NCI-H2171 treated with DMSO at 0.1 percent for 48 hours (cell line): ENCODE results near the gene SEC61A1.

Experiments
- DNase-seq: peaks from one replicate; lab custom pipeline; 2025; lab: John Stamatoyannopoulos, UW

Gene SEC61A1

DNA sequence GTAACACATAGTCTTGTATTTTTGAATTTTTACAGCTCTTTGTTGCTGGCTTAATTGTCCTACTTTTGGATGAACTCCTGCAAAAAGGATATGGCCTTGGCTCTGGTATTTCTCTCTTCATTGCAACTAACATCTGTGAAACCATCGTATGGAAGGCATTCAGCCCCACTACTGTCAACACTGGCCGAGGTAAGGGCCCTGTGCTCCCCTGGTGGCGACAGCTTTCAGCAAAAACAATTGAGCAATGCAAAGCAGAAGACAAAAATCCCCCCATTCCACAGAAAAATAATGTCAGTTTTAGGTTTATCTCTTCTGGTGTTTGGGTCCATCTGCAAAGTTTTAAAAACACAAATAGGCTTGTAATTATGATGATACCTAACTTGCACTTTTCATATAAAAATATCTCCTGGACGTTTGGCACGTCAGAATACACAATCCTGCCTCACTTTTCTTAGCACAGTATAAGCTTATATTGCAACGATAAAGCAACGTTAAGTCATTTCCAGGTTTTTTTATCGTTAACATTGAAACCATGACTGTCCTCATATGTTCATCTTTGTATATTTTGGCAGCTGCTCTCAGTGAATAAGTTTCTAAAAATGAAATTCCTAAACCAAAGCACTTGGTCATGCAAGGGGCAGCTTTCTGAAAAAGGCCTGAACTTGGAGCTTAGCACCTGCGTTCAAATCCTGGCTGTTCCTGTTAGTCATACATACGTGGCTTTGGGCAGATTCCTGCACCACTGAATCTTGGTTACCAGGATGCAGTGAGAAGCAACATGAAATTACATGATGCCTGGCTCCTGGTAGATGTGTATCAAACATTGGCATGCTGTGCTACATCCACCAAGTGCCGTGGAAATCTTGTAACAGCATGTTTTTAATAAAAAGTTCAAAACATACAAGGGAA, 8.5 kb downstream of the SEC61A1 start:
- no peak for DNase-seq

DNA sequence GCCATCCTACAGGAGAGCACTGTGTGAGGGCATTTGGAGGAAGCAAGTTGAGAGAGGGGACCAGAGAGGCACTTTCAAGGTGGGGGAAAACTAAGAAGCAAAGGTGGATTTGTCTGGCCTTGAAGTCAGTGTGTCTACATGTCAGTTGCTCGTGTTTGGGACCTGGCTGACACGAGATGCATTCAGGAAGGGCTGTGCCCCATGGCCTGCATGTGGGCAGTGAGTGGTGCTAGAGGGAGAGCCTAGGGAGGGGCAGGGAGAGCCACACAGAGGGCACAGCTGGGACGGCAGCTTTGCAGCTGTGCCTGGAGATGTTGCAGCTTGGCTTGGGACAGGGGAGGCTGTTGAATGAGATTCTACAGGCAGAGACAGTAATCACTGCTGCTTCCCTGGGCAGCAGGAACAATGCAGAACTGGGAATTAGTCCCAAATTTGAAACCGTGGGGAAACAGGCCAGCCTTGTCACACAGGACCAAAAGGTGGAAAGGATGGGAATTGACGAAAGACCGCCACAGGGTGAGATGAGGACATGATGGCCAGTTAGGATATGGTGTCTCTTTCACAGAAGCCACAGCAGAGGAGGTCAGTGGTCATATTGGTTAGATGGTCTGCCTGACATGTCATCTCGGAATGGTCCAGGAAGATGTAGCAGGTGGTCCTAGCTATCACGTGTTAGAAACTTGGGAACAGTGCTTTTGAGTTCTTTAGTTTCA, 10.0 kb downstream of the SEC61A1 start:
- no peak for DNase-seq

- DNase-seq, result no peak
These were observed 11.6 kb downstream of the SEC61A1 start for GRCh38 chr3:128063865-128064264.

DNA sequence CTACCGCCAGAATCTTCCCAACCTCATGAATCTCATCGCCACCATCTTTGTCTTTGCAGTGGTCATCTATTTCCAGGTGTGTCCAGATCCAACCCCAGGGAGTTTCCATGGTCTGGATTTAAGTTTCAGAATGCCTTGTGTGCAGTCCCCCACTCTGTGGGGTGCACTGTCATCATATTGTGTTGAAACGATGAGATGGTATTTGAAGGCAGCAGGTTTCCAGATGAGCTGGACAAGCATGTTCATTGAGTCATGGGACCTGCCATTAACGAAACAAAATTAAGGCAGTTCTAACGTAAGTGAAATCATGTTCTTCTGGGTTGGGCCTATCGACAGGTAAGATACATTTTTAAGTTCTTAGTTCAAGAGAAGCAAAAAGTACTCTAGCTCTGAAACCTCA, 12.7 kb downstream of the SEC61A1 start:
- DNase-seq, result no peak

GRCh38 chr3:128066114-128066513, 13.9 kb downstream of the SEC61A1 start:
- DNase-seq, result peak; percentile 91

GRCh38 chr3:128066676-128067075, 14.4 kb downstream of the SEC61A1 start:
- DNase-seq, result no peak

- peak; percentile 6 for DNase-seq
These were observed 15.3 kb downstream of the SEC61A1 start for GRCh38 chr3:128067489-128067888.

- peak; percentile 43 for DNase-seq
These were observed 16.0 kb downstream of the SEC61A1 start for GRCh38 chr3:128068156-128068620.

DNA sequence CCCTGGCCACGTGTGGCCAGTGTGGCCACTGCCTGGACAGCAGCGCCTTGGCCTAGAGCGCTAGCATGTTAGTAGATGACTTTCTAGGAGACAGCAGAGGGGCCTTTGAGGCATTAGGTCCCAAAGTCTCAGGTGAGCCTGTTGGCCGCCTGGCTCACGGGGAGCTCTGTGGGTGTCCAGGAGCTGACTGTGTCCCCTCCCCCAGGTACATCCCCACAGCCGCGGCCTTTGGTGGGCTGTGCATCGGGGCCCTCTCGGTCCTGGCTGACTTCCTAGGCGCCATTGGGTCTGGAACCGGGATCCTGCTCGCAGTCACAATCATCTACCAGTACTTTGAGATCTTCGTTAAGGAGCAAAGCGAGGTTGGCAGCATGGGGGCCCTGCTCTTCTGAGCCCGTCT, 17.0 kb downstream of the SEC61A1 start:
- DNase-seq, result no peak

DNA sequence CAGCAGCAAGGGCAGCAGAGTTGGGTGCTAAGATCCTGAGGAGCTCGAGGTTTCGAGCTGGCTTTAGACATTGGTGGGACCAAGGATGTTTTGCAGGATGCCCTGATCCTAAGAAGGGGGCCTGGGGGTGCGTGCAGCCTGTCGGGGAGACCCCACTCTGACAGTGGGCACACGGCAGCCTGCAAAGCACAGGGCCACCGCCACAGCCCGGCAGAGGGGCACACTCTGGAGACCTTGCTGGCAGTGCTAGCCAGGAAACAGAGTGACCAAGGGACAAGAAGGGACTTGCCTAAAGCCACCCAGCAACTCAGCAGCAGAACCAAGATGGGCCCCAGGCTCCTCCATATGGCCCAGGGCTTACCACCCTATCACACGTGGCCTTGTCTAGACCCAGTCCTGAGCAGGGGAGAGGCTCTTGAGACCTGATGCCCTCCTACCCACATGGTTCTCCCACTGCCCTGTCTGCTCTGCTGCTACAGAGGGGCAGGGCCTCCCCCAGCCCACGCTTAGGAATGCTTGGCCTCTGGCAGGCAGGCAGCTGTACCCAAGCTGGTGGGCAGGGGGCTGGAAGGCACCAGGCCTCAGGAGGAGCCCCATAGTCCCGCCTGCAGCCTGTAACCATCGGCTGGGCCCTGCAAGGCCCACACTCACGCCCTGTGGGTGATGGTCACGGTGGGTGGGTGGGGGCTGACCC, 18.8 kb downstream of the SEC61A1 start:
- no peak for DNase-seq

DNA sequence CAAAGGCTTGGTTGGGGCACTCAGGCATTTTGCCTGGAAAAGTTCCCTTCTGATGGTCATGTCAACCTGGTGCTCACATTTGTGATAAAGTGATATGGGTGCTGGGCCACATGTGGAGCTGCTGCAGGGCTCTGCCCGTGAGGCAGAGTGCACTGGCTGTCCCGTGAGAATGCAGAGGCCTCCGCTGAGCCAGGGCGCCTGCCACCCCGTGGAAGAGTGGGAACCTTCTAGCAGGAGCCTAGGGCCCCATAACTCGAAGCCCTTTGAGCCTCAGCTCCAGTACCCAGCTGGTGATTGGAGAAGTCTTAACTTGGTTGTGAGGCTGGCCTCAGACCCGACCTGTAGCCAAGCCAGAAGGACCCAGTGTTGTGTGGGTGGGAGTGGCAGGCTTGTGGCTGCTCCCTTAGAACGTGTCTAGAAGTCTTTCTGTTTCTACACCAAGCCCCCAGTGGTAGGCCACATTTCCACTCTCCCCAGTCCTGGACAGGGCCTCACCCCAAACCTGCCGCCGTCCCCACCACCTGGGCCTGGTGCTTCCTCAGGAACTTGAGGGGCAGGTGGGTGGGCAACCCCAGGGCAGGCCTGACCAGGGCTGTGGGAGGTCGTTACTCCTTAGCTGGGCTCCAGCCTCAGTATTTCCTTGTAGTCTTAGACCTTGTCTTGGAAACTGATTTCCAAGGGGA, 19.7 kb downstream of the SEC61A1 start:
- no peak for DNase-seq

- no peak for DNase-seq
These were observed 20.4 kb downstream of the SEC61A1 start for GRCh38 chr3:128072454-128073184.

DNA sequence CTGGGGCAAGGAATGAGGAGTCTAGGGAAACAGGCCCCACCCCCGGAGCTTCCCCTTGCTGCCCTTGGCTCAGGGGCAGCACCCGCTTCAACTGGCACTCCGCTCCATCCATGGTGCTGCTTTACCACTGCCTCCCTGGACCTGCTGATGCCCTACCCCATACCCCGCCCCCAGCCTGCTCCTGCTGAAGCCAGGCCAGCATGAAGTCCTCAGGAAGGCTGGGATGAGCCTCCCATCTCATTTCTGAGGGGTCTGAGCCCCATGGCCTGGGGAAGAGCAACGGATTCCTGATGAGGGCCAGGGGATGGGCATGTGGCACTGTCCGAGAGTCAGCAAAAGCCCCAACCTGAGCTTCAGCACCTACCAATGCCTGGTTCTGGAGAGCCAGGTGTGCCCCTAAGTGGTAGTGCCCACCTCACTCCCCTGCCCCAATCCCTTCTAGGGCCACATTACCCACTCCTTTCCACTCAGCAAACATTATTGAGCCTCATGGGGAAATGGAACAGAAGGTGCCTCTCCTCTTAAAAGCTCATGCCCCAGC, 21.0 kb downstream of the SEC61A1 start:
- no peak for DNase-seq

- no peak for DNase-seq
These were observed 21.6 kb downstream of the SEC61A1 start for GRCh38 chr3:128073807-128074206.

- peak; percentile 84 for DNase-seq
These were observed 22.7 kb downstream of the SEC61A1 start for GRCh38 chr3:128074851-128075521.

GRCh38 chr3:128075522-128076482, 23.6 kb downstream of the SEC61A1 start:
- DNase-seq, result peak; percentile 85

DNA sequence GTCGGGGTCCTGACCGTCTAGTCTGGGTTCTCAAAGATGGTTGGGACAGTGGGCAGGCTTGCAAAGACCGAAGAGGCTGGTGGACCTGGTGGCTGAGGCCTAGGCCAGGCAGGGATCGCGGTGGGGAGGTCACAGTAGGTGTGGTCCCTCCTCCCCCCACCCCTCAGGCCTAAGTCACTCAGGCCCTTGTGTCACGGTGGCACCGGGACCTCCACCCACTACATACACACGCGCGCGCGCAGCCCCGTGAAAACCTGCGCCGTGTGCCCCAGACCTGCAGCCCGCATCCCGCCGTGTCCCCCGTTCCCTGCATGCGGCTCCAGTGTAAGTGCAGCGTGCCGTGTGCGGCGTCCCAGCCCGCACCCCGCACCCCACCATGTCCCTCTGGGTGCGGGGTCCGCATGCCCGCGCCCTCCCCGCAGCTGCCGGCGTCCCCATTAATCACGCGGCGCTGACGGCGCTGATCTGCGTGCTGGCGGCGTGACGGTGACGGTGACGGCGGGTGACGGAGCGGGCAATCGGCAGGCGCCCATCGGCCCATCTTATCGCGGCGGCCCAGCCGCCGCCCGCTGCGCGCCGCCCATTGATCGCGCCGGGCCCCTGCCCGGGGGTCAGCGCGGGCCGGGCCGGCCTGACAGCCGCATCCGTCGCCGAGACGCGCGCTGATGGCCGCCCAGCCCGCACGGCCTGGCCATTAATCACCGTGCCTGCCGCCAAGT, 24.4 kb downstream of the SEC61A1 start:
- peak; percentile 28 for DNase-seq

- DNase-seq, result no peak
These were observed 25.0 kb downstream of the SEC61A1 start for GRCh38 chr3:128077202-128077624.
